ENCODE results near the gene CACNA2D3.
"Not testable (repeated sequence)": the region's sequence is repeated elsewhere in the genome, so short reads cannot be mapped to it uniquely, and the experiment has no call there.

DNA sequence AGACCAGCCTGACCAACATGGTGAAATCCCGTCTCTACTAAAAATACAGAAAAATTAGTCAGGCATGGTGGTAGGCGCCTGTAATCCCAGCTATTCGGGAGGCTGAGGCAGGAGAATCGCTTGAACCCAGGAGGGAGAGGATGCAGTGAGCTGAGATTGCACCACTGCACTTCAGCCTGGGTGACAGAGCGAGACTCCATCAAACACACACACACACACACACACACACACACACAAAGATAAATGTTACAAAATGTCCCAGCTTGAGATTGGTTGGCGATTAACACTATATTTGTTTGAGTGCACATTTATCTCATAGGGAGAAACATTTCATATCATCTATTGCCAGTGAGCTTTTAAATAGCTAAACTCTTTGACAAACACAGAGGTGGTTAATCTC lies 508.6 kb downstream of the CACNA2D3 start:
- not testable (repeated sequence) for TF ChIP-seq POLR2A (IDR thresholded peaks at IDR 0.05); EP300 (IDR thresholded peaks at IDR 0.05; ENCODE audit: low read depth); POLR2AphosphoS5 (IDR thresholded peaks at IDR 0.05)
- TF ChIP-seq, protein P1, sequence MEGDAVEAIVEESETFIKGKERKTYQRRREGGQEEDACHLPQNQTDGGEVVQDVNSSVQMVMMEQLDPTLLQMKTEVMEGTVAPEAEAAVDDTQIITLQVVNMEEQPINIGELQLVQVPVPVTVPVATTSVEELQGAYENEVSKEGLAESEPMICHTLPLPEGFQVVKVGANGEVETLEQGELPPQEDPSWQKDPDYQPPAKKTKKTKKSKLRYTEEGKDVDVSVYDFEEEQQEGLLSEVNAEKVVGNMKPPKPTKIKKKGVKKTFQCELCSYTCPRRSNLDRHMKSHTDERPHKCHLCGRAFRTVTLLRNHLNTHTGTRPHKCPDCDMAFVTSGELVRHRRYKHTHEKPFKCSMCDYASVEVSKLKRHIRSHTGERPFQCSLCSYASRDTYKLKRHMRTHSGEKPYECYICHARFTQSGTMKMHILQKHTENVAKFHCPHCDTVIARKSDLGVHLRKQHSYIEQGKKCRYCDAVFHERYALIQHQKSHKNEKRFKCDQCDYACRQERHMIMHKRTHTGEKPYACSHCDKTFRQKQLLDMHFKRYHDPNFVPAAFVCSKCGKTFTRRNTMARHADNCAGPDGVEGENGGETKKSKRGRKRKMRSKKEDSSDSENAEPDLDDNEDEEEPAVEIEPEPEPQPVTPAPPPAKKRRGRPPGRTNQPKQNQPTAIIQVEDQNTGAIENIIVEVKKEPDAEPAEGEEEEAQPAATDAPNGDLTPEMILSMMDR (IDR thresholded peaks at IDR 0.05), result not testable (repeated sequence)

Measured in transverse colon (tissue), 4 donors.